Fibroblast of lung (primary cell): ENCODE results near the gene NR6A1.

Experiments used
- CTCF ChIP-seq, 2 donors: IDR thresholded peaks in 1 of 2; conservative IDR thresholded peaks in 1 of 2; 1 replicate in 1 of 2; 2 replicates in 1 of 2; pipeline ENCODE4 v1.5.1; 2011 to 2012; ENCODE audit warnings: low read length in 2 of 2, control low read depth in 1 of 2, inconsistent platforms in 1 of 2, low read depth in 1 of 2, mild to moderate bottlenecking in 1 of 2
- EZH2 ChIP-seq: IDR thresholded peaks from 2 replicates; pipeline ENCODE4 v1.5.1; 2012; ENCODE audit warnings: low read length, control low read depth, mild to moderate bottlenecking; ENCODE audit errors: missing control alignments

DNA sequence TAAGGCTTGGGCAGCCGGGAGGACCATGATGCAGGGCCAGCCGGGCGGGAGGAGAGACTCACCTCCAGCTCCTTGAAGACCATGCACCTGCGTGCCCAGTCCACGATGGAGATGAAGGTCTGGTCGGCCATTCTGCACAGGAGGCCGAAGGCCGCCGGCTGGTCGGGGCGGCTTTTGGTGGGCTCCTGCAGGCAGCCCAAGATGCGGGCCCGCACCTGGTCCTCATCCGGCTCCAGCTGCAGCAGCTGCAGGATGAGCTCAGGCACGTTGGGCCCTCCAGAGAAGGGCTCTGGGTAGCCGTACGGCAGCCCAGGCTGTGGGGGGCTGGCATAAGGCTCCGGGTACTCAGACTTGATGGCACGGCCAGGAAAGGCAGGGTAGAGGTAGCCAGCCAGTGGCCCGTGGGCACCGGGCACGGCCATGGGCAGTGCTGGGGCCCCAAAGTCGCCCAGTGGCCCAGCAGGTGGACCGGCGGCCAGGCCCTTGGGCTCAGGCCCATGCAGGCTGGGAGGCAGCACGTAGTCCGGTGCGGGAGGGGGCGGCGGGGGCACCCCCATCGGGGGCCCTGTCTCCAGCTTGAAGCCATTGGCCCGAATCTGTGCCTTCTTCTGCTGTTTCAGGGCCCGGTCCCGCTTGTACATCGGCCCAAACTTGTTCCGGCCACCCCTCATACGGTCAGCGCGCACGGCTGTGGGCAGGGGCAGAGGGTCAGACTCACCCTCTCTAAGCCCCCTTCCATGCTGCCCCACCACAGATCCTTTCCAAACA lies 270.9 kb downstream of the NR6A1 start:
- no peak for TF ChIP-seq CTCF (conservative IDR thresholded peaks at IDR 0.05 in 1 of 2, IDR thresholded peaks at IDR 0.05 in 1 of 2; ENCODE audit: low read depth in 1 of 2, low read length in 2 of 2)
- TF ChIP-seq EZH2: no peak
